SK-N-SH (cell line): ENCODE data around the gene FAM107B. TPM values are rescaled to one million over a fixed set of nuclear protein-coding genes. Genes with fewer than 3 reads are reported as not detected.

Source experiments
- CTCF ChIA-PET: fragments of 300-600, 350-600 bp; formaldehyde crosslinking; extraction: SDS; loops from one replicate; lab custom pipeline; 2021; lab: Yijun Ruan, JAX
- POLR2A ChIA-PET: fragments of 350-600 bp; sonication (Branson Sonifier 250); formaldehyde crosslinking; extraction: SDS; loops from one replicate; lab custom pipeline; 2020; ENCODE audit warnings: antibody characterized with exemption, inconsistent platforms; lab: Yijun Ruan, JAX
- DNase-seq: peaks from one replicate; pipeline ENCODE4 v3.0.0; 2012
- H2AFZ ChIP-seq: fragments of 200-600 bp; sonication (generic); 2 replicates; pipeline ENCODE4 v1.8.1; 2016; ENCODE audit warnings: antibody characterized with exemption, mild to moderate bottlenecking, low read depth
- H3F3A ChIP-seq: fragments of 200-600 bp; sonication (generic); replicated peaks from 2 replicates; pipeline ENCODE3; 2016; ENCODE audit warnings: antibody characterized with exemption, mild to moderate bottlenecking; ENCODE audit not compliant: insufficient read depth
- H3K27ac ChIP-seq, 2 experiments: fragments of 200-500 bp in 1 of 2; fragments of 200-600 bp in 1 of 2; sonication (Bioruptor generic) in 1 of 2; sonication (generic), shearing (Covaris generic) in 1 of 2; 2 replicates each; pipeline versions ENCODE4 v1.5.1 to v1.6.1; 2014 to 2016; ENCODE audit warnings: low read depth in 2 of 2, inconsistent platforms in 1 of 2, low read length in 1 of 2, mild to moderate bottlenecking in 1 of 2, mixed read lengths in 1 of 2
- H3K27me3 ChIP-seq: fragments of 200-600 bp; sonication (generic), shearing (Covaris generic); 2 replicates; pipeline ENCODE4 v1.6.1; 2016; ENCODE audit warnings: mixed run types; ENCODE audit not compliant: insufficient read depth
- H3K36me3 ChIP-seq, 2 experiments: fragments of 200-500 bp in 1 of 2; fragments of 200-600 bp in 1 of 2; sonication (Bioruptor generic) in 1 of 2; sonication (generic) in 1 of 2; replicated peaks in 1 of 2; 2 replicates each; pipeline versions ENCODE3 to v1.5.1; 2014 to 2016; ENCODE audit warnings: low read length in 1 of 2, mild to moderate bottlenecking in 1 of 2; ENCODE audit not compliant: insufficient read depth in 2 of 2, control insufficient read depth in 1 of 2
- H3K4me1 ChIP-seq, 2 experiments: fragments of 200-500 bp in 1 of 2; fragments of 200-600 bp in 1 of 2; sonication (Bioruptor generic) in 1 of 2; sonication (generic), shearing (Covaris generic) in 1 of 2; 2 replicates each; pipeline versions ENCODE4 v1.5.1 to v1.6.1; 2014 to 2016; ENCODE audit warnings: low read depth in 1 of 2, low read length in 1 of 2, mixed run types in 1 of 2; ENCODE audit not compliant: insufficient read depth in 2 of 2, control insufficient read depth in 1 of 2
- H3K4me2 ChIP-seq: fragments of 200-600 bp; sonication (generic), shearing (Covaris generic); 2 replicates; pipeline ENCODE4 v1.6.1; 2017; ENCODE audit warnings: mixed run types
- H3K4me3 ChIP-seq, 2 experiments: fragments of 200-500 bp in 1 of 2; fragments of 200-600 bp in 1 of 2; sonication (Bioruptor generic) in 1 of 2; sonication (generic), shearing (Covaris generic) in 1 of 2; 2 replicates each; pipeline versions ENCODE4 v1.5.1 to v1.8.1; 2014 to 2016; ENCODE audit warnings: low read depth in 2 of 2, inconsistent platforms in 1 of 2, low read length in 1 of 2, mild to moderate bottlenecking in 1 of 2, mixed read lengths in 1 of 2, moderate library complexity in 1 of 2
- H3K79me2 ChIP-seq: fragments of 200-600 bp; sonication (generic); 2 replicates; pipeline ENCODE4 v1.8.1; 2017; ENCODE audit warnings: mild to moderate bottlenecking; ENCODE audit not compliant: insufficient read depth
- H3K9ac ChIP-seq: fragments of 200-600 bp; sonication (generic); 2 replicates; pipeline ENCODE4 v1.6.1; 2017; ENCODE audit warnings: mixed run types
- H3K9me2 ChIP-seq: fragments of 200-600 bp; sonication (generic); 2 replicates; pipeline ENCODE4 v1.6.1; 2017; ENCODE audit warnings: mixed run types
- H3K9me3 ChIP-seq: fragments of 200-600 bp; sonication (generic); 2 replicates; pipeline ENCODE4 v1.6.1; 2017; ENCODE audit warnings: mixed run types, mild to moderate bottlenecking, moderate library complexity
- H4K20me1 ChIP-seq: fragments of 200-600 bp; sonication (generic); 2 replicates; pipeline ENCODE4 v1.6.1; 2017; ENCODE audit warnings: mild to moderate bottlenecking, mixed run types; ENCODE audit not compliant: insufficient read depth
- CHD2 ChIP-seq: fragments of 150-350 bp; IDR thresholded peaks from 2 replicates; pipeline ENCODE4 v1.6.1; 2018; ENCODE audit warnings: low read length; ENCODE audit not compliant: partially characterized antibody
- FOSL2 ChIP-seq: IDR thresholded peaks from 2 replicates; pipeline ENCODE4 v1.4.0; 2012; ENCODE audit warnings: low read depth, mild to moderate bottlenecking, moderate library complexity, borderline replicate concordance
- FOXJ3 ChIP-seq: sonication (generic); formaldehyde crosslinking; IDR thresholded peaks from 2 replicates; pipeline ENCODE4 v1.5.1; 2020; ENCODE audit warnings: mild to moderate bottlenecking, missing genetic modification reagents
- GABPA ChIP-seq: IDR thresholded peaks from 2 replicates; pipeline ENCODE4 v1.4.0; 2012; ENCODE audit warnings: low read depth, mild to moderate bottlenecking
- MEF2A ChIP-seq: IDR thresholded peaks from 2 replicates; pipeline ENCODE4 v1.4.0; 2012; ENCODE audit warnings: low read depth, borderline replicate concordance
- MXI1 ChIP-seq: IDR thresholded peaks from 2 replicates; pipeline ENCODE4 v1.6.1; 2012; ENCODE audit warnings: mild to moderate bottlenecking, low read depth, low read length, improper control_type of control experiment
- NFIC ChIP-seq: IDR thresholded peaks from 2 replicates; pipeline ENCODE4 v1.4.0; 2012; ENCODE audit warnings: borderline replicate concordance
- RAD21 ChIP-seq: IDR thresholded peaks from 2 replicates; pipeline ENCODE4 v1.6.1; 2012; ENCODE audit warnings: mild to moderate bottlenecking, low read length
- RCOR1 ChIP-seq: fragments of 150-350 bp; IDR thresholded peaks from 2 replicates; pipeline ENCODE4 v1.6.1; 2017; ENCODE audit warnings: antibody characterized with exemption, low read length
- RXRA ChIP-seq: IDR thresholded peaks from 2 replicates; pipeline ENCODE4 v1.4.0; 2012; ENCODE audit warnings: low read depth, mild to moderate bottlenecking, borderline replicate concordance
- TAF1 ChIP-seq: IDR thresholded peaks from 2 replicates; pipeline ENCODE4 v1.6.1; 2012; ENCODE audit warnings: low read depth, mild to moderate bottlenecking, low read length, moderate library complexity, borderline replicate concordance
- USF2 ChIP-seq: fragments of 150-350 bp; IDR thresholded peaks from 2 replicates; pipeline ENCODE4 v1.6.1; 2017; ENCODE audit warnings: antibody characterized with exemption, low read length, low read depth, borderline replicate concordance
- WGBS: methylation state at CpG from one replicate; pipeline ENCODE4 v1.1.6; 2017; ENCODE audit warnings: low lambda C conversion rate; 5-methylcytosine and 5-hydroxymethylcytosine counted together
- polyA plus RNA-seq, 3 experiments: library from polyadenylated mRNA; depleted of rRNA; stranded (reverse); fragments of >200 nt; gene quantifications; 2 replicates each; pipeline ENCODE4 v1.2.3, GENCODE V29; 2012

Gene FAM107B
- polyA plus RNA-seq, 1 of the 3 experiments (the other 2 are of a cell fraction) = 1.0 TPM

GRCh38 chr10:14588084-14588937 lies 186.4 kb downstream of the FAM107B start:
- Histone ChIP-seq H3F3A (no peaks in the 10 kb centered on the region), H3K9me3 (no peaks in the 10 kb centered on the region), H3K36me3 (no peaks in the 10 kb centered on the region), H3K27ac (peak overlapping the region in 1 of 2 experiments; percentile 12; a peak in 1 of 4 replicates), H3K4me2 (peak overlapping the region; percentile 7; the same call in 1 of the 2 replicates), H2AFZ (no peak overlapping the region), H3K9ac (no peak overlapping the region), H3K79me2 (no peaks in the 10 kb centered on the region), H3K9me2 (no peaks in the 10 kb centered on the region), H3K4me1 (peaks cover 8 to 26% of the 10 kb centered on the region in 2 experiments; a peak in 3 of 4 replicates), H3K4me3 (no peak overlapping the region), H3K27me3 (no peaks in the 10 kb centered on the region), H4K20me1 (no peaks in the 10 kb centered on the region)
- CTCF ChIA-PET = interaction anchor here (0.6 to 0.8 kb wide), 3 partner anchors 9 to 168 kb away, joined by 3 read pairs; no protein-coding TSS in a partner anchor
- TF ChIP-seq MXI1 (peak; percentile 39; the same call in 1 of the 2 replicates), GABPA (no peak)
- WGBS = 85% methylated on average over 12 of the region's 13 CpGs
- POLR2A ChIA-PET = no interaction called here
- DNase-seq = no peak

GRCh38 chr10:14587540-14588083 lies 187.1 kb downstream of the FAM107B start:
- no peaks in the 10 kb centered on the region for H3K79me2 ChIP-seq
- no peak overlapping the region for H2AFZ ChIP-seq
- peak overlapping the region; percentile 7; the same call in 1 of the 2 replicates for H3K4me2 ChIP-seq
- CTCF ChIA-PET = interaction anchor here (0.8 kb wide), 1 partner anchor 89 kb away, joined by 3 read pairs; no protein-coding TSS in a partner anchor
- H3K27ac ChIP-seq = no peak overlapping the region
- peaks cover 8 to 20% of the 10 kb centered on the region in 2 experiments; a peak in 3 of 4 replicates for H3K4me1 ChIP-seq
- H3F3A ChIP-seq = no peaks in the 10 kb centered on the region
- TF ChIP-seq MXI1 (no peak), FOSL2 (no peak), NFIC (no peak), RAD21 (no peak), GABPA (no peak), MEF2A (no peak), RCOR1 (no peak), TAF1 (no peak), FOXJ3 (CRISPR knock-in tag) (no peak), RXRA (no peak), CHD2 (no peak), USF2 (no peak)
- no peak for DNase-seq
- POLR2A ChIA-PET = no interaction called here
- no peak overlapping the region for H3K4me3 ChIP-seq
- H3K9me3 ChIP-seq = no peaks in the 10 kb centered on the region
- H3K9me2 ChIP-seq = no peaks in the 10 kb centered on the region
- H3K27me3 ChIP-seq = no peaks in the 10 kb centered on the region
- no peaks in the 10 kb centered on the region for H3K36me3 ChIP-seq
- no peaks in the 10 kb centered on the region for H4K20me1 ChIP-seq
- no peak overlapping the region for H3K9ac ChIP-seq
- 70% methylated on average over 6 of the region's 6 CpGs for WGBS
